Osteocyte (in vitro differentiated cells): ENCODE data around the gene DUSP22. TPM values are rescaled to one million over a fixed set of nuclear protein-coding genes. Genes with fewer than 3 reads are reported as not detected.

ENCODE experiments used
- DNase-seq: peaks from one replicate; pipeline ENCODE4 v3.0.0; 2021; ENCODE audit warnings: mixed read lengths; ENCODE audit not compliant: unreplicated experiment; ENCODE audit errors: extremely low spot score
- H3K27ac Mint-ChIP-seq: one replicate; pipeline ENCODE4 v1.8.0; 2021; ENCODE audit warnings: mild to moderate bottlenecking, mixed read lengths; ENCODE audit not compliant: unreplicated experiment
- H3K27me3 Mint-ChIP-seq: one replicate; pipeline ENCODE4 v1.8.0; 2021; ENCODE audit warnings: mixed read lengths; ENCODE audit not compliant: unreplicated experiment
- H3K36me3 Mint-ChIP-seq: one replicate; pipeline ENCODE4 v1.8.0; 2021; ENCODE audit warnings: mixed read lengths; ENCODE audit not compliant: unreplicated experiment
- H3K4me1 Mint-ChIP-seq: one replicate; pipeline ENCODE4 v1.8.0; 2021; ENCODE audit warnings: mixed read lengths; ENCODE audit not compliant: unreplicated experiment
- H3K4me3 Mint-ChIP-seq: one replicate; pipeline ENCODE4 v1.8.0; 2021; ENCODE audit warnings: mild to moderate bottlenecking, moderate library complexity, mixed read lengths; ENCODE audit not compliant: unreplicated experiment
- H3K9me3 Mint-ChIP-seq: one replicate; pipeline ENCODE4 v1.8.0; 2021; ENCODE audit warnings: mixed read lengths; ENCODE audit not compliant: unreplicated experiment
- CTCF ChIP-seq: fragments of 200-600 bp; sonication (generic); IDR thresholded peaks from 2 replicates; pipeline ENCODE4 v1.5.0; 2021; ENCODE audit warnings: antibody characterized with exemption, mild to moderate bottlenecking, moderate library complexity
- total RNA-seq: library from RNA; stranded (reverse); gene quantifications from 2 replicates; pipeline ENCODE4 v1.2.1, GENCODE V29; 2021

Gene DUSP22
- total RNA-seq, 1 donor from 2014 or later: 27.4 TPM

GRCh38 chr6:343226-343935, 51.1 kb downstream of the DUSP22 start:
- TF ChIP-seq CTCF: no peak
- H3K27me3 Mint-ChIP-seq: no peaks in the 10 kb centered on the region
- peaks cover 3% of the 10 kb centered on the region for H3K36me3 Mint-ChIP-seq
- no peak overlapping the region for H3K4me3 Mint-ChIP-seq
- H3K9me3 Mint-ChIP-seq: peaks cover 5% of the 10 kb centered on the region
- H3K27ac Mint-ChIP-seq: no peak overlapping the region
- no peak for DNase-seq
- peaks cover 2% of the 10 kb centered on the region for H3K4me1 Mint-ChIP-seq

GRCh38 chr6:343960-344815, 51.9 kb downstream of the DUSP22 start:
- no peak for TF ChIP-seq CTCF
- Mint-ChIP-seq H3K4me3 (no peak overlapping the region), H3K27ac (no peak overlapping the region), H3K36me3 (peaks cover 8% of the 10 kb centered on the region), H3K4me1 (no peaks in the 10 kb centered on the region), H3K27me3 (no peaks in the 10 kb centered on the region), H3K9me3 (no peaks in the 10 kb centered on the region)
- DNase-seq: no peak

- Mint-ChIP-seq H3K27me3 (no peaks in the 10 kb centered on the region), H3K4me3 (no peak overlapping the region), H3K36me3 (peaks cover 10% of the 10 kb centered on the region), H3K9me3 (no peaks in the 10 kb centered on the region), H3K4me1 (no peaks in the 10 kb centered on the region), H3K27ac (no peak overlapping the region)
- DNase-seq: no peak
- no peak for TF ChIP-seq CTCF
Observed at GRCh38 chr6:344816-345340, 52.6 kb downstream of the DUSP22 start.

GRCh38 chr6:345747-346385, 53.6 kb downstream of the DUSP22 start:
- peaks cover 8% of the 10 kb centered on the region for H3K9me3 Mint-ChIP-seq
- H3K4me1 Mint-ChIP-seq: no peaks in the 10 kb centered on the region
- no peak overlapping the region for H3K27ac Mint-ChIP-seq
- H3K36me3 Mint-ChIP-seq: peaks cover 10% of the 10 kb centered on the region
- H3K4me3 Mint-ChIP-seq: no peak overlapping the region
- no peak for DNase-seq
- no peaks in the 10 kb centered on the region for H3K27me3 Mint-ChIP-seq
- no peak for TF ChIP-seq CTCF
